ENCODE results near the gene RPN2.

The RPN2 gene

DNA sequence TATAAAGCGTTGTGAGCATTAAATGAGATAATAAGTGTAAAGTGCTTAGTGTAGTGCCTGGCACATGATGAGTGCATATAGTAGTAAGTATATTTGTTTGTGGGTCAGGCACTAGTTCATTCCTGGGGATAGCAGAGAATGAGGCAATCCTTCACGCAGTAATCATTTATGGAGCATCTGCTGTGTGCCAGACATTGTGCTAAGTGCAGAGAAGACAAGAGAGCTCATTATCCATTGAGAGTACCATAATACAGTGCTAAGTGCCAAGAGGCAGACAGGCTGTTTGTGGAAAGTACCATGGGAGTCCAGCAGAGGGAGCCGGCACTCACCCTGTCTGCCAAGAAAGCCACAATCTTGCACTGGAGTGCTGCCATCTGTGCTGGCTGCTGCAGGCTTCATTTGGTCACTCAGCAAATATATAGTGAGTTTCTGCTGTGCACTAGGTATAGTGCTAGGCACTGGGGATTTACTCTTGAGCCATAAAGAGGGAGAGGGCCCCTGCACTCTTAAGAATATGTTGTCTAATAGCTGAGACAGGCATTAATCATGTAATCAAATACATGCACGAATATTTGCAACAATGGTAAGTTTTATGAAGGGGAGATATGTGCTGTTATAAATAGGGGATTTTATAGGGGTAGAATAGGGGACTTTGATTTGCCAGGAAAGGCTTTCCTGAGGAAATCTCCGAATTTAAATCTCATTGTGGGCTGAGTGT, 13.2 kb downstream of the RPN2 start:
- in situ Hi-C loops (cut with MboI; ENCODE audit: low sequenced_read_pairs, unreplicated experiment): no loop called here
- DNase-seq (ENCODE audit: low spot score): peak; percentile 78
- TF ChIP-seq, protein P1, sequence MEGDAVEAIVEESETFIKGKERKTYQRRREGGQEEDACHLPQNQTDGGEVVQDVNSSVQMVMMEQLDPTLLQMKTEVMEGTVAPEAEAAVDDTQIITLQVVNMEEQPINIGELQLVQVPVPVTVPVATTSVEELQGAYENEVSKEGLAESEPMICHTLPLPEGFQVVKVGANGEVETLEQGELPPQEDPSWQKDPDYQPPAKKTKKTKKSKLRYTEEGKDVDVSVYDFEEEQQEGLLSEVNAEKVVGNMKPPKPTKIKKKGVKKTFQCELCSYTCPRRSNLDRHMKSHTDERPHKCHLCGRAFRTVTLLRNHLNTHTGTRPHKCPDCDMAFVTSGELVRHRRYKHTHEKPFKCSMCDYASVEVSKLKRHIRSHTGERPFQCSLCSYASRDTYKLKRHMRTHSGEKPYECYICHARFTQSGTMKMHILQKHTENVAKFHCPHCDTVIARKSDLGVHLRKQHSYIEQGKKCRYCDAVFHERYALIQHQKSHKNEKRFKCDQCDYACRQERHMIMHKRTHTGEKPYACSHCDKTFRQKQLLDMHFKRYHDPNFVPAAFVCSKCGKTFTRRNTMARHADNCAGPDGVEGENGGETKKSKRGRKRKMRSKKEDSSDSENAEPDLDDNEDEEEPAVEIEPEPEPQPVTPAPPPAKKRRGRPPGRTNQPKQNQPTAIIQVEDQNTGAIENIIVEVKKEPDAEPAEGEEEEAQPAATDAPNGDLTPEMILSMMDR (IDR thresholded peaks at IDR 0.05; ENCODE audit: borderline replicate concordance, control extremely low read depth, extremely low read depth, insufficient read depth, missing control alignments): peak; percentile 82

DNA sequence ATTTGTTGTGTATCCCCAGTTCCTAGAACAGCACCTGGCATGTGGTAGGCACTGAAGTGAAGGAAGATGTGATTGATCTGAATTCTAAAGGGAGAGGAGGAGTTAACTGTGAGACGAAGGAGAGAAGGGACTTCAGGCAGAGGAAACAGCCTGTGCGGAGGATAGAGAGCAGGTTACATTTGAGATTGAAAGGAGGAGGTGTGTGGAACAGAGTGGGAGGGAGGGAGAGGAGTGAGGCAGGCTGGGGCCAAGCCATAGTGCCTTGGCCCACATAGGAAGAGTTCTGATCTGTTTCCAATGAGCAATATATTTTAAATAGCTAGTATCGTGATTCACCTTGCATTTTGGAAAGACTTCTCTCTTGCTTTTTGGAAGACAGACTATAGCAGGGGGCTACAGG, 14.1 kb downstream of the RPN2 start:
- TF ChIP-seq, protein P1 (IDR thresholded peaks at IDR 0.05; ENCODE audit: borderline replicate concordance, control extremely low read depth, extremely low read depth, insufficient read depth, missing control alignments): no peak
- no peak for DNase-seq (ENCODE audit: low spot score)
- in situ Hi-C loops (cut with MboI; ENCODE audit: low sequenced_read_pairs, unreplicated experiment): no loop called here

DNA sequence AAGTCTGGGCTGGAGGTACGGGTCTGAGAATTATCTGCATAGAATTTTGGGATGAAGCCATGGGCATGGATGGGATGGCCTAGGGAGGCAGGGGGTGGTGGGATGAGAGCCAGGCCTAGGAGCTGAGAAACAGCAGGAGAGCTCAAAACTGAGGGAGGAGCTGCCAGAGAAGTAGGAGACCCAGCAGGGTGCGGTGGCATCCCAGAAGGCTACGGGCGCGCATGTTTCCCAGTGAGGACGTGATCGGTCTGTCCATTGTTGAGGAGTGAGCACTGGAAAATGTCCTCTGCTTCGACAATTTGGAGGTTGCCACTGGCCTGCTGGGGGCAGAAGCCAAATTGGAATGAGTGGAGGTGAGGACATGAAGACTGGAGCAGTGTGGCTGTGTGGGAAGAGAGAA, 14.7 kb downstream of the RPN2 start:
- DNase-seq (ENCODE audit: low spot score): no peak
- in situ Hi-C loops (cut with MboI; ENCODE audit: low sequenced_read_pairs, unreplicated experiment): no loop called here
- TF ChIP-seq, protein P1 (IDR thresholded peaks at IDR 0.05; ENCODE audit: borderline replicate concordance, control extremely low read depth, extremely low read depth, insufficient read depth, missing control alignments): no peak

DNA sequence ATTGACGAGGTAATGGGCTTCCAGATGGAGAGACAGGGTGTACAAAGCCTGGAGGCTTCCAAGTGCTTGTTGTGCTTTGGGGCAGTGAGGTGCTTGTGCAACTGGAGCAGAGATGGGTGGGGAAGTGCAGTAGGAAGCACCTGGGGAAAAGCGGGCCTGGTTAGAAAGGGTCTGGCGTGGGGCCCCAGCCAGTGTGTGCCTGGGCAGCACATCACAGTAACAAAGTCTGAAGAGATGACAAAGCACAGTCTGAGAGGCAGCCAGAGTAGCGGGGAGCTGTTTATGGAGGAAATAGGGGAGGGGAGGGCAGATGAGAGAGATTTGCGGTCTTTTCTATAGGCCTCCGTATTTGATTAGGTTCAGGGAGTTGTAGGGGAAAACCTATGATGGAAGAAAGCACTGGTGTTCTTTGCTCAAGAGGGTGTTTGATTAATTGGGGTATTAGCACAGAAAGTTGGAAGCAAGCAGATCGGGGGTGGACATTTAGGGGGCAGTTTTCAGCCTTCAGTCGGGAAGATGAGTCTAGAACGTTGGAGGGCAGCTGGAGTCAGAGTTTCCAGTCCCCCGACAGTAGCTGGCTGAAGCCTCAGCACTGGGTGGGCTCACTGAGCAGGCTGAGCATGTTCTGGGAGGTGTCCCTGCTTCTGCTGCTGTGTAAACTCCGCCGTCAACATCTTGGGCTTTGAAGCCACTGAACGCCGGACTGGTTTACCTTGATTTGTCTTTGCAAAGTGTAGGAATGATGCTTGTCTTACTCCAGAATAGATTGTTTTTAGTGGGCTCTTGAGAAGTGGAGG, 15.7 kb downstream of the RPN2 start:
- no peak for DNase-seq (ENCODE audit: low spot score)
- in situ Hi-C loops (cut with MboI; ENCODE audit: low sequenced_read_pairs, unreplicated experiment): no loop called here
- TF ChIP-seq, protein P1 (IDR thresholded peaks at IDR 0.05; ENCODE audit: borderline replicate concordance, control extremely low read depth, extremely low read depth, insufficient read depth, missing control alignments): no peak

DNA sequence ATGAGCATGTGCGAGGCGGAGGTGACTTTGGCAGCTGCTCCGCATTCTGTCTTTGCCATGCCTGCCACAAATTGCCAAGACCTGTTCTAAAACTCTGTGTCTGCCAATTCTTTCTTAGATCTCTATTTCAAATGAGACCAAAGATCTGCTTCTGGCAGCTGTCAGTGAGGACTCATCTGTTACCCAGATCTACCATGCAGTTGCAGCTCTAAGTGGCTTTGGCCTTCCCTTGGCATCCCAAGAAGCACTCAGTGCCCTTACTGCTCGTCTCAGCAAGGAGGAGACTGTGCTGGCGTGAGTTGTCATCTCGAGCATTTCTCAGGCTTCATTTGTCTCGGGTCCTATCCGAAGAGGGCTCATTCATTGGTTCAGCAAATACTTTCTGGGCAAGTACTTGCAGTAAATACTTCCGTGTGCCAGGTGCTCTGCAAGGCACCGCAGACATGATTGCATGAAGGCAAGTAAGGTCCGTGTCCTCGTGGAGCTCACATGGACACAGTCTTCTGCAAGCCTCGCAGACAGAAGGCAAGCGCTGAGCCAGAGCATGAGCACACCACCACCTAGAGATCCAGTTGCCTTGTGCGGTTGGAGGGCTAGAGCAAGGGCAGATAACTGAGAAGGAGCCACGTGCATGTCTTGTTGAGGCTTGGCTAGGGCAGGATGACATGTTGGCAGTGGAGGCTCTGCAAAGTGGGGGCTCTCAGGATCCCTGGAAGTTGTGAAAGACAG, 20.0 kb downstream of the RPN2 start:
- TF ChIP-seq, protein P1 (IDR thresholded peaks at IDR 0.05; ENCODE audit: borderline replicate concordance, control extremely low read depth, extremely low read depth, insufficient read depth, missing control alignments): no peak
- DNase-seq (ENCODE audit: low spot score): no peak
- in situ Hi-C loops (cut with MboI; ENCODE audit: low sequenced_read_pairs, unreplicated experiment): no loop called here

DNA sequence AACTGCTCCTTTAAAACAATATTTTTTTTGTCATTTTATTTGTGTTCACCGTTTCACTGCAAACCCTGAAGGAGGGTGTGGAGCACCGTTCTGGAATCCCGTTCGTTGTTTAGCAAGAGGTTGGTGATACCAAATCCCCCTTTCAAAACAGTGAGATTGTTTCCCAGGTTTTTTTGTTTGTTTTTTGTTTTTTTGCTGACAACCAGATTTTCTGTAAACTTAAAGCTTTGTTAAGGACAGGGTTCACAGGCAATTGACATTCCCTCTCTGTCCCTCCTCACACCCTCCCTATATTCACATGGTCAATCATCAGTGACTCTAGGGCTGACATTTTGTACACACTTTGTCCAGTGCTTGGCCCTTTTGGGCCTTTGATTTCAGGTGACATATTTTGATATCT, 21.2 kb downstream of the RPN2 start:
- in situ Hi-C loops (cut with MboI; ENCODE audit: low sequenced_read_pairs, unreplicated experiment): no loop called here
- DNase-seq (ENCODE audit: low spot score): no peak
- TF ChIP-seq, protein P1 (IDR thresholded peaks at IDR 0.05; ENCODE audit: borderline replicate concordance, control extremely low read depth, extremely low read depth, insufficient read depth, missing control alignments): no peak

Measured in GM13976 (cell line).